Measurements from ENCODE around the gene ANAPC7.

The ANAPC7 gene, protein sequence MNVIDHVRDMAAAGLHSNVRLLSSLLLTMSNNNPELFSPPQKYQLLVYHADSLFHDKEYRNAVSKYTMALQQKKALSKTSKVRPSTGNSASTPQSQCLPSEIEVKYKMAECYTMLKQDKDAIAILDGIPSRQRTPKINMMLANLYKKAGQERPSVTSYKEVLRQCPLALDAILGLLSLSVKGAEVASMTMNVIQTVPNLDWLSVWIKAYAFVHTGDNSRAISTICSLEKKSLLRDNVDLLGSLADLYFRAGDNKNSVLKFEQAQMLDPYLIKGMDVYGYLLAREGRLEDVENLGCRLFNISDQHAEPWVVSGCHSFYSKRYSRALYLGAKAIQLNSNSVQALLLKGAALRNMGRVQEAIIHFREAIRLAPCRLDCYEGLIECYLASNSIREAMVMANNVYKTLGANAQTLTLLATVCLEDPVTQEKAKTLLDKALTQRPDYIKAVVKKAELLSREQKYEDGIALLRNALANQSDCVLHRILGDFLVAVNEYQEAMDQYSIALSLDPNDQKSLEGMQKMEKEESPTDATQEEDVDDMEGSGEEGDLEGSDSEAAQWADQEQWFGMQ
- long read RNA-seq, transcript ANAPC7-201 (10 exons, 2,200 nt), result minor isoform, 73 of 523 reads
- long read RNA-seq, transcript ANAPC7-203 (11 exons, 3,045 nt), result major isoform, 374 of 523 reads
- long read RNA-seq, partial matches to known transcripts, result 12 of 523 reads
- long read RNA-seq, other reads (novel, unspliced or antisense), result 63 of 523 reads

DNA sequence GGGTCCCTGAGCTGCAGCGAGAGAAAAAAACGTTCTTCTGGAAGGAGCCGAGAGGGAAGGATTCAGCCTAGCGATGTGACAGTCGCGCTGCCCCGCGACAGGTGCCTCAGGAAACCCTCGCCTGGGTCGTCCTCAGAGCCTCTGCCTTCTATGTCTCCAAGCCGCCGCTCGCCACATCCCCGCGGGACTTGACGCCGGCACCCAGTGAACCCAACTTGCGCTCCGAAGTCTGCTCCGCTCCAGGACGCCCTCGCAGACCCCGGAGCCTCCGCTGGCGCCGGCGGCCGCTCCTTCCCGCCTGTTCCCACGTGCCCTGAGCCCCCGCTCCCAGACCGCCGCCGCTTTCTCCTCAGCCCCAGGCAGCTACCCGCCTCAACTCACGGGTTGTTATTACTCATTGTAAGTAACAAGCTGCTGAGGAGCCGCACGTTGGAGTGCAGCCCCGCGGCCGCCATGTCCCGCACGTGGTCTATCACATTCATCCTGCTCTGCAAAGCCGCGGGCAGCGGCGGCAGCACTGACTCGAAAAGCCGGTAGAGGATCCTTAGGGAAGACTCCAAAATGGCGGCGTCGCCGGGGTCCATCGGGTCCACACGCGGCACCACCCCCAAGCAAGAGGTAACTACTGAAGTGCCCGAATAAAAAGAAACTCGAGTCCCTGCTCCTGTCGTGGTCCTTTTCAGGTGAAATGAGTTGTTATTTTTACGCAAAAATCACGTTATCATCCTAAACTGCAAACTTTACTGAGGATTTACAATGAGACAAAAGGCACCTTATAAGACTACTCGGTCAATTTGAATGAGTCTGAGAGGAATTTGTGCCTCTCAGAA, at the start of gene ANAPC7:
Gene ANAPC7, minus strand, starts transcription at position 563 of the 830 bp plus-strand sequence. Its CDS starts 81 bp downstream, at position 482.
- H3K27me3 ChIP-seq (ENCODE audit: insufficient read depth, poor library complexity, severe bottlenecking), result no peaks in the 10 kb centered on the region
- H3K27ac ChIP-seq (replicated peaks), result peak within 1 kb of the TSS; percentile 100
- no peak for TF ChIP-seq SPI1 (IDR thresholded peaks at IDR 0.05; ENCODE audit: borderline replicate concordance, low read depth)
- no peak for TF ChIP-seq GABPA (IDR thresholded peaks at IDR 0.05; ENCODE audit: low read depth)
- TF ChIP-seq POLR2AphosphoS5 (IDR thresholded peaks at IDR 0.05; ENCODE audit: low read depth), result peak; percentile 64; the same call in 1 of the 2 replicates
- TF ChIP-seq, protein P1, sequence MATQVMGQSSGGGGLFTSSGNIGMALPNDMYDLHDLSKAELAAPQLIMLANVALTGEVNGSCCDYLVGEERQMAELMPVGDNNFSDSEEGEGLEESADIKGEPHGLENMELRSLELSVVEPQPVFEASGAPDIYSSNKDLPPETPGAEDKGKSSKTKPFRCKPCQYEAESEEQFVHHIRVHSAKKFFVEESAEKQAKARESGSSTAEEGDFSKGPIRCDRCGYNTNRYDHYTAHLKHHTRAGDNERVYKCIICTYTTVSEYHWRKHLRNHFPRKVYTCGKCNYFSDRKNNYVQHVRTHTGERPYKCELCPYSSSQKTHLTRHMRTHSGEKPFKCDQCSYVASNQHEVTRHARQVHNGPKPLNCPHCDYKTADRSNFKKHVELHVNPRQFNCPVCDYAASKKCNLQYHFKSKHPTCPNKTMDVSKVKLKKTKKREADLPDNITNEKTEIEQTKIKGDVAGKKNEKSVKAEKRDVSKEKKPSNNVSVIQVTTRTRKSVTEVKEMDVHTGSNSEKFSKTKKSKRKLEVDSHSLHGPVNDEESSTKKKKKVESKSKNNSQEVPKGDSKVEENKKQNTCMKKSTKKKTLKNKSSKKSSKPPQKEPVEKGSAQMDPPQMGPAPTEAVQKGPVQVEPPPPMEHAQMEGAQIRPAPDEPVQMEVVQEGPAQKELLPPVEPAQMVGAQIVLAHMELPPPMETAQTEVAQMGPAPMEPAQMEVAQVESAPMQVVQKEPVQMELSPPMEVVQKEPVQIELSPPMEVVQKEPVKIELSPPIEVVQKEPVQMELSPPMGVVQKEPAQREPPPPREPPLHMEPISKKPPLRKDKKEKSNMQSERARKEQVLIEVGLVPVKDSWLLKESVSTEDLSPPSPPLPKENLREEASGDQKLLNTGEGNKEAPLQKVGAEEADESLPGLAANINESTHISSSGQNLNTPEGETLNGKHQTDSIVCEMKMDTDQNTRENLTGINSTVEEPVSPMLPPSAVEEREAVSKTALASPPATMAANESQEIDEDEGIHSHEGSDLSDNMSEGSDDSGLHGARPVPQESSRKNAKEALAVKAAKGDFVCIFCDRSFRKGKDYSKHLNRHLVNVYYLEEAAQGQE (IDR thresholded peaks at IDR 0.05; ENCODE audit: insufficient replicate concordance, low read depth), result no peak
- TF ChIP-seq, protein P2, sequence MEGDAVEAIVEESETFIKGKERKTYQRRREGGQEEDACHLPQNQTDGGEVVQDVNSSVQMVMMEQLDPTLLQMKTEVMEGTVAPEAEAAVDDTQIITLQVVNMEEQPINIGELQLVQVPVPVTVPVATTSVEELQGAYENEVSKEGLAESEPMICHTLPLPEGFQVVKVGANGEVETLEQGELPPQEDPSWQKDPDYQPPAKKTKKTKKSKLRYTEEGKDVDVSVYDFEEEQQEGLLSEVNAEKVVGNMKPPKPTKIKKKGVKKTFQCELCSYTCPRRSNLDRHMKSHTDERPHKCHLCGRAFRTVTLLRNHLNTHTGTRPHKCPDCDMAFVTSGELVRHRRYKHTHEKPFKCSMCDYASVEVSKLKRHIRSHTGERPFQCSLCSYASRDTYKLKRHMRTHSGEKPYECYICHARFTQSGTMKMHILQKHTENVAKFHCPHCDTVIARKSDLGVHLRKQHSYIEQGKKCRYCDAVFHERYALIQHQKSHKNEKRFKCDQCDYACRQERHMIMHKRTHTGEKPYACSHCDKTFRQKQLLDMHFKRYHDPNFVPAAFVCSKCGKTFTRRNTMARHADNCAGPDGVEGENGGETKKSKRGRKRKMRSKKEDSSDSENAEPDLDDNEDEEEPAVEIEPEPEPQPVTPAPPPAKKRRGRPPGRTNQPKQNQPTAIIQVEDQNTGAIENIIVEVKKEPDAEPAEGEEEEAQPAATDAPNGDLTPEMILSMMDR (IDR thresholded peaks at IDR 0.05; ENCODE audit: insufficient read depth, low read length), result no peak
- DNase-seq (ENCODE audit: low read depth in 1 of 2, low spot score in 1 of 2), result peak; percentile 84 to 92
- H3K4me3 ChIP-seq (replicated peaks; ENCODE audit: insufficient read depth, low read length), result peak within 1 kb of the TSS; percentile 94

DNA sequence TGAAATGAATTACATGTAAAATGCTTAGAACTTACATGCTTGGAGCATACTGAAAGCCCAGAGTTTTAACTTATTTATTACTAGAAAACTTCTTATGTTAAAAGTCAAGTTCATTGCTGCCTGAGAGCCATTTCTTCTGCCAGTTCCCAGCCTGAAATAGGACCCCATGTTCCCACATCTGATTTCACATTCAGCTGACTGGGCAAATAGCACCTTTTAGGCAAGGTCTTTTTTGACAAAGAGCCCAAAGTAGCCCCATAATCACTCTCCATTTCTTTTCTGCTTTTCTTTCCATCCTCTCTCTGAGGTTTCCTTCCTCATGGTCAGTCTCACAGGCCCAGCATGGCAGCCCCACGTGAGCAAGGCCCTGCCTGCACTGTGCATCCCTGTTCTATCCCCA, 47.8 kb upstream of the ANAPC7 start:
- no peaks in the 10 kb centered on the region for H3K27me3 ChIP-seq (ENCODE audit: insufficient read depth, poor library complexity, severe bottlenecking)
- no peak for DNase-seq (ENCODE audit: low read depth in 1 of 2, low spot score in 1 of 2)
- H3K4me3 ChIP-seq (replicated peaks; ENCODE audit: insufficient read depth, low read length), result no peak overlapping the region
- TF ChIP-seq SPI1 (IDR thresholded peaks at IDR 0.05; ENCODE audit: borderline replicate concordance, low read depth), result no peak
- TF ChIP-seq, protein P2 (IDR thresholded peaks at IDR 0.05; ENCODE audit: insufficient read depth, low read length), result no peak
- TF ChIP-seq POLR2AphosphoS5 (IDR thresholded peaks at IDR 0.05; ENCODE audit: low read depth), result no peak
- TF ChIP-seq, protein P1 (IDR thresholded peaks at IDR 0.05; ENCODE audit: insufficient replicate concordance, low read depth), result no peak
- TF ChIP-seq GABPA (IDR thresholded peaks at IDR 0.05; ENCODE audit: low read depth), result no peak
- peak overlapping the region; percentile 17 for H3K27ac ChIP-seq (replicated peaks)

DNA sequence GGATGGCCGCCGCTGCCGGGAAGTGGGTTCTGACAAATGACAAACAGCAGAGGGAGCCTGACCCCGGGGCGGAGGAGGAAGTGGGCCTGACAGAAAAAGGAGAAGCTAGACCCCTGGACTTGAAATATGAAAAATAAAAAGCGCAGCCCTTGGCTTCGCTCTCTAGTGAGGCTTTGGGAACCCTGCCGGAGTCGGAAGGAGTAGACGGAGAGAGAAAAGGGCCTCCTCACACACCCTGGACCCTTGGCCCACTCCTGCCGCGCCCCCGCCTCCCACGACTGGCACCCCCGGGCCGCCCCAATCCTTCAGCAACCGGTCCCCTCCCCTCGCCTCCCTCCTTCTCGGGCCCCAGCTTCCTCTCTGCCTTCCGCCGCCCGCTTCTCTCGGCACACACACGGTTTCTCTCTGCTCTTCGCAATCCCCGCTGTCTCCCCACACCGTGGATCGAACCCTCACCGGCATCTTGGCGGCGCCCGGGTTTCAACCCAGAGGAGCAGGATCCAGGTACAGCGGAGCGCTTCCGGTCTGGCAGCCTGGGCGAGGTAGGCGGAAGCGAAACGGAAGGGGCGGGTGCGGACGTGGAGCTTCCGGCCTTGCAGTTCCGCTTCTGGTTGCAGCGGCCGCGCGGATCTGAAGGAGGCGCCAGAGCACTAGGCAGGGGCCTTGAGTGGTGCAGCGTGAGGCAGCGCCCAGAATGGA, 46.4 kb upstream of the ANAPC7 start, which contains the start of gene ARPC3:
Gene ARPC3, minus strand, starts transcription at position 539 of the 699 bp plus-strand sequence. Its CDS starts 77 bp downstream, at position 462.
- peak; percentile 90 for TF ChIP-seq GABPA (IDR thresholded peaks at IDR 0.05; ENCODE audit: low read depth)
- peak; percentile 89 for TF ChIP-seq POLR2AphosphoS5 (IDR thresholded peaks at IDR 0.05; ENCODE audit: low read depth)
- TF ChIP-seq, protein P2 (IDR thresholded peaks at IDR 0.05; ENCODE audit: insufficient read depth, low read length), result peak; percentile 82
- peak; percentile 97 for TF ChIP-seq SPI1 (IDR thresholded peaks at IDR 0.05; ENCODE audit: borderline replicate concordance, low read depth)
- TF ChIP-seq, protein P1 (IDR thresholded peaks at IDR 0.05; ENCODE audit: insufficient replicate concordance, low read depth), result no peak
- Histone ChIP-seq H3K27ac (replicated peaks) (peak within 1 kb of the TSS; percentile 97), H3K27me3 (ENCODE audit: insufficient read depth, poor library complexity, severe bottlenecking) (no peaks in the 10 kb centered on the region), H3K4me3 (replicated peaks; ENCODE audit: insufficient read depth, low read length) (peak within 1 kb of the TSS; percentile 75)
- DNase-seq (ENCODE audit: low read depth in 1 of 2, low spot score in 1 of 2), result peak; percentile 95 to 96

Measured in HL-60 (cell line).